HG03060 (cell line): Measurements from ENCODE around the gene PTPRN2.

Experiments used
- ATAC-seq: cut with Tn5 transposase; IDR thresholded peaks from one replicate; pipeline ENCODE4 v1.9.1; 2021; ENCODE audit warnings: low read depth, moderate number of reproducible peaks; ENCODE audit not compliant: unreplicated experiment

PTPRN2 gene

GRCh38 chr7:157876469-157877285, 710.9 kb downstream of the PTPRN2 start:
- no peak for ATAC-seq

GRCh38 chr7:157875230-157876179, 712.1 kb downstream of the PTPRN2 start:
- no peak for ATAC-seq

GRCh38 chr7:157874870-157875229, 712.8 kb downstream of the PTPRN2 start:
- ATAC-seq, result no peak

DNA sequence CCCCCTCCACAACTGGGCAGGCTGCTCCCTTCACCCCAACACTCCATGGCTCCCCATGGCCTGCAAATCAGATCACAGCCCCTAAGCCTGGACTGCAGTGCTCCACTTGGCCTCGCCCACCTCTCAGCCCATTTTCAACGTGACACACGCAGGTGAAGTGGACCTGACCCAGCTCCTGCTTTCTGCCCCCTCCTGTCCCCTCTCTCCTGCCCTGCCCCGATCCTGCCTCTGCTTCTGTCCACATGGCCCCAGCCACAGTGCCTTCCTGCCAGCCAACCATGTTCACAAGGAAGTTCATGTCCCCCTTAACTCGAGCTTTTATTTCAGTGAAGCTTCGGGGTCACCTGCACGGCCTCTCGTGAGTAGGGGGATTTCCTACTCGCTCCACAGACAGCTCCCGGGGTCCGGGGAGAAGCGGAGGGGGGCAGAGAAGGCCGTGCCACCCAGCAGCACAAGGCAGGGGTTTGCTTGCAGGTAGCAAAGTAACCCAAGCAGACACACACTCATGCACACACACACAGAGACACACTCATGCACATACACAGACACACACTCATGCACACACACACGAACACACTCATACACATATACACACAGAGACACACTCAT, 713.3 kb downstream of the PTPRN2 start:
- ATAC-seq, result no peak

GRCh38 chr7:157873664-157874063, 714.0 kb downstream of the PTPRN2 start:
- no peak for ATAC-seq

GRCh38 chr7:157873181-157873580, 714.4 kb downstream of the PTPRN2 start:
- ATAC-seq, result no peak

- ATAC-seq, result no peak
These were observed 715.2 kb downstream of the PTPRN2 start for GRCh38 chr7:157872447-157872846.

GRCh38 chr7:157871681-157872080, 715.9 kb downstream of the PTPRN2 start:
- ATAC-seq, result no peak

DNA sequence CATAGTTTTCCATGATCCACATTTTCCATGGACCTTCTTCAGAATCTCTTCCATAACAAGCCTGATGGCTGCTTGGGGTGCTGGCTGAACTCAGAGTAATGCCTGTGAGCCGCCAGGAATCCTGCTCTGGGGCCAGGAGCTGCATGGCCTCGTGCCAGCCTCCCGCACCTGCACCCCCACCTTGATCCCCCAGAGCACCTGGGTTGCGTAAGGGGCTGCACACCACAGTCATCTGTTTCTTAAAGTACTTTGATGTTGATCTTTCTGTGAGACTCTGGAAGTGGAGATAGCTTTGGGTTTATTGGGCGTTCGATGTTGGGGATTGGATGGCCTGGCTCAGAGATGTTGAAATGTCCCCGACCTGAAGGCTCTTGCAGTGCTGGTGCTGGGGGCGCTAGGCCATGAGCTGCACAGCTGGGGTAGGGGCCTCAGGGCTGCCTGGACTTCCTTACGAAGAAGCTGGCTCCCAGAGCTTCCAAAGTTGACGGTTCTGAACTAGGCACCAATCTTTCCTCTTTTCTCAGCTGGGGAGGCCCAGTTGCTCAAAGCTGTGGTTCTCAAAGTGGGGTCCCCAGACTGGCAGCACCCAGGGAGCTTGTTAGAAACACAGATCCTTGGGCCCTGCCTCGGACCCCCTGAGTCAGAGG, 716.9 kb downstream of the PTPRN2 start:
- no peak for ATAC-seq

DNA sequence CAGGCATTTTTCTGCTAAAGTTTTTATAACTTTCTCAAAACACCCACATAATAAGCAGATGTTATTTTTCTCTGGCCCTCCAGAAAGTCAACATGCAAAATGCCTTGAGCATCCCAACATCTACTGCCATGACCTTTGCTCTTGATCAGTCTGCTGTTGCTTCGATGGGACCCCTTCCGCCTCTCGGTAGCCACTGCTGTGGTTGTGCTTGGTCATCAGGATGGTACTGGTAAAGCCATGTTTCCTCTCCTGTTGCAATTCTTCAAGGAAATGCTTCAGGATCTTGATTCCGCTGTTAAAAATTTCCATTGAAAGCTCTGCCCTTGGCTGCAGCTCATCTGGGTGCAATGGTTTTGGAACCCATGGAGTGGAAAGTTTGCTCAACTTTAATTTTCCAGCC, 717.8 kb downstream of the PTPRN2 start:
- ATAC-seq, result no peak

DNA sequence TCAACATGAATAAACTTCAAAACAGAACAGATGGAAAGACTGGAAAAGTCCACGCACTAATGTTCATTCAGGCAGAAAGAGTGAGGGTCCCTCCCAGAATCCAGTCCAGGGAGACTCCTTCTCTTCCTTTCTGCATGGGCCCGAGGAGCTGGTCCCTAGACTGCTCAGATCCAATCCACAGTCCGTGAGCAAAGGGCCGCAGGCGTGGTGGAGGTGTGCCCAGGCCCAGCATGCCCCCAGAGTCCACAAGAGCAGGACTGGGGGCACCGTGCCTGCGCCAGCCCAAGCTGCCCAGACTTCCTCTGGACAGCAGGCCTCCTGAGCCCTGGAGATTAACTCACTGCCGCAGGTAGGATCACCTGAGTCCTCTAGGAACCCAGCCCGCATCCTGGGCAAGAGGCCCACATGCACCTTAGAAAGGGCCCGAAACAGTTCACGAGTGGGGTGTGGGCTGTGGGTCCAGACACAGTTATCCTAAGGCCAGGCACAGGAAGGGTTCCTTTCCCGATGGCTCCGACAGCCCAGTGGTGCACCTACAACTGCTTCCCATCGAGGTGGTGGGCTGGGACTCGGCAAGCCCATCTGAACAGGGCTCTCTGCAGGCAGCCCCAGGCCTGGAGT, 719.8 kb downstream of the PTPRN2 start:
- no peak for ATAC-seq

DNA sequence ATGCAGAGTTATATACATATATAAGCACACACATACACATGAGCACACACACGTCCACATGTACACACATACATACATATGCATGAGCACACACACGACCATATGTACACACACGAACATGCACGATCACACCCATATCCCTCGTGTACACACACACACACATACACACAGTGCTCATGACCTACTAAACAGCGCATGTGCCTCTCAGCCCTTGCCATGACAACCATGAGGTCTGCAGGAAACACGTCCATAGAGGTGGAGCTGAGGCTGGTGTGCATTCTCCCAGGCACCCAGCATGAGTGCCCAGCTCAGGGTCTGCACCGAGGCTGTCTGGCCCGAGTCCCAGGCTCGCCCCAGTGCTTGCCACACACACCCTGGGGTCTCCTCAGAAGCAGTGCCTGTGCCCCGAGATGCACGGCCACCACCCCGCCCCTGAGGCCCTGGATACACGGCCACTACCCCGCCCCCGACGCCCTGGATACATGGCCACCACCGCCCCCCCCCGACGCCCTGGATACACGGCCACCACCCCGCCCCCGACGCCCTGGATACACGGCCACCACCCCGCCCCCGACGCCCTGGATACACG, 721.2 kb downstream of the PTPRN2 start:
- no peak for ATAC-seq

DNA sequence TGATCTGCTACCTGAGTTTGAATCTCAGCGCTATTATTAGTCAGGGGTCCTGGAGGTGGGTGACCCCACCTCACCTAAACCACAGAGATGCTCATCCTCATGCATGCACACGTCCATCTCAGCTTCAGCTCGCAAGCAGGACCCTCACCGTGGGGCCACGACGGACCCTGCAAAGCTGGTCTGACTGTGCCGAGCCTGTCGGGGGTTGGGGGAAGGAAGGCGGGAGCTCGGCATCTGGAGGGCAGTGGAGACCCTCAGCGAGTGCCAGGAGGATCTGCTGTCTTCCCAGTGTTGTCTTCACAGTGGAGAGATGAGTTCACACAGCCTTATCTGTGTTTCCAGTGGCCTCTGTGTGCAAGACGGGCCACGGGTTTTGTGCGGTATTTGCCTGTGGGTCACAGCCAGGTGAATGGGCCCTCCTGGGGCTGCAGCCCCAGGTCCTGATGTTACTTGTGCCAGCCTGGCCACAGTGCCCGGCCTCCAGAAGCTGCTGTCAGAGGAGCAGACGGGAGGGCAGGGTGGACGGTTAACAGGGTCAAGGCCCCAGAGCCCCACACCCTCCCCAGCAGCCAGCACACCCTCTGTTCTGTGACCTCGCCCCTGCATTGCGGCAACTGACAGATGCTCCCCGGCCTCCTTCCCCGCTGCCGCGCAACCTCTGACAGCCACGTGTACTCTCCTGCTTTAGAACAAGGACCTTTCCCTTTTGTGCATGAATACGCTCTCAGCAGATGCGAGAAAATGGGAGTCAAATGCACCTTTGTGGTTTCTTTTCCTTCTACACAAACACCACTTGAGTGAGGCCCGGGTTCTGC, 722.1 kb downstream of the PTPRN2 start:
- ATAC-seq, result no peak

DNA sequence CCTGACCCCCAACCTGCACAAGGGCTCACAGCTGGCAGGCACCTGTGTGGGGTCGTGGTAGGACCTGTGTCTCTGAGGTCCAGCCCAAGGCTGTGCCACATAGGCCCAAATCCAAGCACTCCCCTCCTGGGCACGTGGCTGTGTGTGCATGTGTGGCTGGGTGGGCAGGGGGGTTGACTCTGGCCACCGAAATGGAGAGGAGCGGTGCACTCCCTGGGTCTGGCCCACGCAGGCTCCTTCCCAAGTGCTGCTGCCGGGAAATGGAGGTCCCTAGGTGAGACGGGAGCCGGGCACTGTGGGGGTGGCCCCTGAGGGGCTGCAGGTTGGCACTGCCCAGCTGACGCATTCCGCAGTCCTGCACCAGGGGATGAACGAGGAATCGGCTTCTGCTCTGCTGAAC, 722.7 kb downstream of the PTPRN2 start:
- ATAC-seq, result no peak

DNA sequence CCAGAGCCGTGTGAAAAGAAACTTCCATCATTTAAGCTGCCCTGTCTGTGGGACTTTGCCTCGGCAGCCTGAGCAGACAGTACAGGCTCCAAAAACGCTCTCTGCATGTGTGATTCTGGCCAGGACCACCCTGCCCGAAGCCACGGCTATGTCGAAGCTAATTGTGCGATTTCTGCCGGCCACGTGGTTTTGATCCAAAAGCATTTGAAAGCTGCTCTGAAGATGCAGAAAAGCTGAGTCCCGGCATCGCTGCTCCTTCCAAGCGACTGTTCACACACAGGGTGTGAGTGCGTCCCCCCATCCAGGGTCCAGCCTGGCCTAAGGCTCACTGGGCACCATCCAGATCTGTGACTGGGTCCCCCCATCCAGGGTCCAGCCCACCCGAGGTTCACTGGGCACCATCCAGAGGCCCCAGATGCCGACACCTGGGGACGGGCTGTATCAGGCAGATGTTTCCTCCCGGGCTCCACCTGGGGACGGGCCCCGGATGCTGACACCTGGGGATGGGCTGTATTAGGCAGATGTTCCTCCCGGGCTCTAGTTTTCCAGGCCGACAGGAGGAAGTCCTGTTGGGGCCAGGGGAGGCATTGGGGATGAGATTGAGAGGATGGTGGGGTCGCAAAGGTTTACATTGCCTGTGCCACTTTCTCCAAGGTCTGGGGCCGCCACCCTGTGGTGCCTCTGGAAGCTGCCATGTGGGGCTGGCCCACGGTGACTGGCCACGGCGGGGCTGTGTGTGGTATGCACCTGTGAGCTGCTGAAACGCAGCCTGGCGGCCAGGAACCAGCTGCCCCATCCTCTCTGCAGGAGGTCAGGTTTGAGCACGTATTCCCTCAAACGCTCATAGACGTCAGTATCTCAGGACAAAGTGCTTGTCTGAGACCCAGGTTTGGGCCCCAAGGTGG, 723.5 kb downstream of the PTPRN2 start:
- no peak for ATAC-seq

- ATAC-seq, result no peak
These were observed 724.4 kb downstream of the PTPRN2 start for GRCh38 chr7:157863176-157863575.

- ATAC-seq, result no peak
These were observed 724.9 kb downstream of the PTPRN2 start for GRCh38 chr7:157862731-157863130.

DNA sequence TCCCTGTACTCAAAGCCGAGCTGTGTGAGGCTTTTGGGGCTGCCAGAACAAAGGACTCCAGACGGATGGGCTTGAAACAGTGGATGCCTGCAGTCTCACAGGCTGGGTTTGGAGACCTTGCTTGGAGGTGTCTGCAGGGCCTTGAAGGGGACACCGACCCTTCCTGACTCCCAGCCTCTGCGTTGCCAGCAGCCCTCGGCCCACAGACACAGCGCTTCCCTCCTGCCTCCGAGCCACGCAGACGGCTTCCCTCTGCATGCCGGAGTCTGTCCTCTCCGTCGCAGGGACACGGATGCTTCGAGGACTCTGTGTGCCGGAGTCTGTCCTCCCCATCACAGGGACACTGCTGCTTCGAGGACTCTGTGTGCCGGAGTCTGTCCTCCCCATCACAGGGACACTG, 726.1 kb downstream of the PTPRN2 start:
- no peak for ATAC-seq
